ENCODE data around the gene CYYR1.

The CYYR1 gene

DNA sequence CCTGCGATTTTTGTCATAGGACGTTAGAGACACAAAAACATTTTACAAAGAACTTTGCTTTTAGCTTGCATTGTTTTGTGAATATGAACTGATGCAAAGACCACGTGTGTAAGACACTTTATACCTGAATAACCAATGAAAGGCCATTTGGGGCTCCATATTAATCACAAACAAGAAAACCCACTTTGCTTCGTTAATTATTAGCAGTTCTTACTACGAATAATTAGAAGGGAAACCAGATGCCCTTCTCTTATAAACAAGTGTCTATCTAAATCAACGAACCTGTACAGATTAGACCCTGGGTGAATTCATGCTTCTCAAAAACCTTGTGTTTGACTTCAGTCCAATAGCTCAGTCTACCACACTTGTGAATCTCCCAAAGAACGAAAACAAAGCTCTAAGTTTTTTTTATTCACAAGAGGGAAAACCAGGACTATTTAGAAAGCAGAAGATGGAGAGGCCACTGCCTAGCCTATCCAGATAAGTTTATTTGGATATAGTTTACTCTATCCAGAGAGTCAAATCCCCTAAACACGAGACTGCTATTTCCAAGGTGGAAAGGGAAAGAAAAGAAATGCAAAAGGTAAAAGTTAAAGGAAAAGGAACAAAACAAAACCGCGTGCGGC lies 897 bp downstream of the CYYR1 start:
- no peak for DNase-seq (ENCODE audit: low read depth)
- TF ChIP-seq CTCF (IDR thresholded peaks at IDR 0.05; ENCODE audit: control insufficient read depth, insufficient read depth, low read depth, low read length, missing control alignments) = no peak
- H3K4me3 ChIP-seq (ENCODE audit: control insufficient read depth, low read depth, low read length) = peak overlapping the region; percentile 40

GRCh38 chr21:26570203-26570602 lies 2.9 kb downstream of the CYYR1 start:
- no peak overlapping the region for H3K4me3 ChIP-seq (ENCODE audit: control insufficient read depth, low read depth, low read length)
- no peak for TF ChIP-seq CTCF (IDR thresholded peaks at IDR 0.05; ENCODE audit: control insufficient read depth, insufficient read depth, low read depth, low read length, missing control alignments)

GRCh38 chr21:26565546-26565945 lies 7.5 kb downstream of the CYYR1 start:
- no peak overlapping the region for H3K4me3 ChIP-seq (ENCODE audit: control insufficient read depth, low read depth, low read length)
- no peak for TF ChIP-seq CTCF (IDR thresholded peaks at IDR 0.05; ENCODE audit: control insufficient read depth, insufficient read depth, low read depth, low read length, missing control alignments)
- no peak for DNase-seq (ENCODE audit: low read depth)

More at GRCh38 chr21:26570203-26570602, 2.9 kb downstream of the CYYR1 start:
- DNase-seq (ENCODE audit: low read depth) = no peak

DNA sequence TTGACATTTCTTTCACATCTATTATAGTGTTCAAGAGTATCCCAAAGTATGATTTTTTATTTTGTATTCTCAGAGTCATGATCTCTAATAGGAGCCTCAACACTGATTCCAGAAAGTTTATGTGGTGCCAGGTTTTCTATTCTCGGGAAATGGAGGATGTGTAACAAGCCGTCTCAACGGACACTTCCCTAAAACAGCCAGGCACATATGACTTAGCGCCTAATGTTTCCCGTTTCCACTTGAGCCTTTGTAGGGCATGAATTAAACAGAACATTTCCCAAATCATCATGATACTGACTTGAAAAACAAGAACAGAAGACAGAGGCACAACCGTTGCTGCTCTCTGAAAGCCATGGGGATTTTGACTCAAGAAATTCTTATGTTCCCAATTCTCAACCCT lies 8.0 kb downstream of the CYYR1 start:
- TF ChIP-seq CTCF (IDR thresholded peaks at IDR 0.05; ENCODE audit: control insufficient read depth, insufficient read depth, low read depth, low read length, missing control alignments) = no peak
- no peak overlapping the region for H3K4me3 ChIP-seq (ENCODE audit: control insufficient read depth, low read depth, low read length)
- DNase-seq (ENCODE audit: low read depth) = no peak

DNA sequence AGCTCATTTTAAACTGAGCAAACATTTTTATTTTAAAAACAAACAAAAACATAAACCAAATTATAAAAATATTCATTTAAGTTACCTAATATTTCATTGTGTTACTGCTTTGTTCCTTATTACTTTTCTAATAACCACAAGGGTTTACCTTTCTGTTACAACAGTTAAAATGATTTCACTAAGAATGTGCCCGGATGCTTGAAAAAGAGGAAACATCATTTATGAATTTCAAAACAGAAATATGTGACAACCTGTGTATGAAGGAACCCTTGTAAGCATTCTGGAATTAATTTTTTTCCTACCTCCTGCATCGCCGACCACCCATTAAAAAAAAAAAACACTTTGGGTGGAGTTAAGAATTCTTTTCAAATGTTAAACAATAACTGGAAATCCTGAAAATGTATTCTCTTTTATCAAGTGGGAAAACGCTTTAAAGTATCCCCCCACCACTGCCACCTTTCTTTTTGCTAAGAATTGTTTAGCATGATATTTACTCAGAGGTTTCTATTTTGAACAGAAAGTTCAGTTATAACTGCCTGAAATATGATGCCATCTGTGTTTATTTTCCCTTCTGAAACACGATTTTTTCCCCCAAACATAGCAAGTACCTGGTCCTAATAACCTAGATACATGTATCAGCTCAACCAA lies 9.1 kb downstream of the CYYR1 start:
- H3K4me3 ChIP-seq (ENCODE audit: control insufficient read depth, low read depth, low read length) = no peak overlapping the region
- DNase-seq (ENCODE audit: low read depth) = no peak
- no peak for TF ChIP-seq CTCF (IDR thresholded peaks at IDR 0.05; ENCODE audit: control insufficient read depth, insufficient read depth, low read depth, low read length, missing control alignments)

GRCh38 chr21:26560612-26561011 lies 12.5 kb downstream of the CYYR1 start:
- no peak for TF ChIP-seq CTCF (IDR thresholded peaks at IDR 0.05; ENCODE audit: control insufficient read depth, insufficient read depth, low read depth, low read length, missing control alignments)
- no peak overlapping the region for H3K4me3 ChIP-seq (ENCODE audit: control insufficient read depth, low read depth, low read length)
- DNase-seq (ENCODE audit: low read depth) = no peak
